HK-2 (cell line): ENCODE measurements around the gene GOLT1A.

ENCODE experiments used
- DNase-seq: peaks from one replicate; pipeline ENCODE4 v3.0.0-alpha.2; 2018; ENCODE audit not compliant: unreplicated experiment

Gene GOLT1A

GRCh38 chr1:204192589-204193352 is 21.0 kb downstream of the GOLT1A start:
- DNase-seq, result no peak

GRCh38 chr1:204192046-204192445 is 21.7 kb downstream of the GOLT1A start:
- DNase-seq, result no peak

GRCh38 chr1:204191456-204191855 is 22.3 kb downstream of the GOLT1A start:
- no peak for DNase-seq

GRCh38 chr1:204190212-204191211 is 23.3 kb downstream of the GOLT1A start:
- no peak for DNase-seq

- DNase-seq, result no peak
These were observed 24.7 kb downstream of the GOLT1A start for GRCh38 chr1:204188959-204189639.

- DNase-seq, result no peak
These were observed 27.2 kb downstream of the GOLT1A start for GRCh38 chr1:204186597-204186996.

- DNase-seq, result no peak
These were observed 32.7 kb downstream of the GOLT1A start for GRCh38 chr1:204181116-204181515.

- no peak for DNase-seq
These were observed 33.7 kb downstream of the GOLT1A start for GRCh38 chr1:204180133-204180532.

- DNase-seq, result no peak
These were observed 35.1 kb downstream of the GOLT1A start for GRCh38 chr1:204178487-204179281.

- no peak for DNase-seq
These were observed 36.7 kb downstream of the GOLT1A start for GRCh38 chr1:204177133-204177532.

GRCh38 chr1:204176049-204176448 is 37.7 kb downstream of the GOLT1A start:
- DNase-seq, result no peak

GRCh38 chr1:204174958-204175357 is 38.8 kb downstream of the GOLT1A start:
- no peak for DNase-seq

- no peak for DNase-seq
These were observed 41.3 kb downstream of the GOLT1A start for GRCh38 chr1:204172404-204173029.

GRCh38 chr1:204171751-204172178 is 42.0 kb downstream of the GOLT1A start:
- no peak for DNase-seq

GRCh38 chr1:204170494-204171155 is 43.2 kb downstream of the GOLT1A start:
- no peak for DNase-seq

- DNase-seq, result no peak
These were observed 43.9 kb downstream of the GOLT1A start for GRCh38 chr1:204169858-204170257.

GRCh38 chr1:204167730-204168129 is 46.1 kb downstream of the GOLT1A start:
- DNase-seq, result no peak

GRCh38 chr1:204166219-204166618 is 47.6 kb downstream of the GOLT1A start, which contains the start of gene REN:
Gene REN (minus strand): TSS chr1:204166337. CDS start chr1:204166293, 44 bp downstream.
- no peak for DNase-seq

- DNase-seq, result peak; percentile 94
These were observed 51.2 kb downstream of the GOLT1A start for GRCh38 chr1:204162494-204163074.
